Left cardiac atrium (tissue), 4 donors: ENCODE results near the gene OR1N1. TPM values are rescaled to one million over a fixed set of nuclear protein-coding genes. Genes with fewer than 3 reads are reported as not detected.

Source experiments
- ATAC-seq, 2 donors: fragments of 200-7000 bp; cut with Tn5 transposase; one replicate each; pipeline ENCODE4 v1.9.1; 2020; ENCODE audit warnings: mild to moderate bottlenecking in 2 of 2, moderate library complexity in 2 of 2
- DNase-seq: peaks from one replicate; pipeline ENCODE4 v3.0.0-alpha.2; 2020
- intact Hi-C, 2 donors: fragments of 100-400 bp; cut with DNase I; formaldehyde crosslinking; loops; one replicate each; pipeline versions ENCODE4 v1.14.1 to v1.15.1; 2022 to 2023
- total RNA-seq, 2 donors: library from RNA; stranded (reverse); fragmentation: NEBNext Ultra II Directional; extraction: Animal tissue kit (Norgen Biotek cat#: 25700); gene quantifications; one replicate each; pipeline ENCODE4 v1.2.1, GENCODE V29; 2021
- donor health status: DM: no; HTN: yes; CAD: no.
- donor health status: DM: no; HTN: yes; CAD: no; lungs with severe emphysema.
- donor health status: DM: yes; HTN: yes; CAD: no.
- donor health status: Dilated cardiomyopathy.

OR1N1 gene
- total RNA-seq, 2 donors from 2014 or later, result not detected

GRCh38 chr9:122477346-122477745 is 49.7 kb downstream of the OR1N1 start:
- intact Hi-C loops, result no loop called here
- ATAC-seq (no peak), DNase-seq (no peak)

Other genes starting within 250 kb of the OR1N1 start
- gene PTGS1, start 156.3 kb downstream of the OR1N1 start, total RNA-seq, result 10 to 100 TPM in 1 of 2 donors, 1 to 10 TPM in 1; 6.0 to 37.3 TPM
- gene OR1J1, start 49.4 kb downstream of the OR1N1 start, total RNA-seq, result not detected
- not detected for gene OR1J2, start 16.5 kb downstream of the OR1N1 start, total RNA-seq
- gene OR1J4, start 8.2 kb downstream of the OR1N1 start, total RNA-seq, result not detected
- gene OR1N2, start 25.8 kb upstream of the OR1N1 start, total RNA-seq, result not detected
- gene OR1L8, start 56.1 kb upstream of the OR1N1 start, total RNA-seq, result under 1 TPM in 1 of 2 donors, not detected in 1; 0.16 TPM
- not detected for gene OR1Q1, start 87.4 kb upstream of the OR1N1 start, total RNA-seq
- gene OR1B1, start 130.3 kb upstream of the OR1N1 start, total RNA-seq, result not detected
- gene OR1L1, start 134.4 kb upstream of the OR1N1 start, total RNA-seq, result not detected
- gene OR1L3, start 147.8 kb upstream of the OR1N1 start, total RNA-seq, result not detected
- not detected for gene OR1L4, start 196.7 kb upstream of the OR1N1 start, total RNA-seq
- not detected for gene OR1L6, start 215.0 kb upstream of the OR1N1 start, total RNA-seq